ENCODE results near the gene GDPD1.

GRCh38 chr17:59180626-59181025 lies 39.7 kb upstream of the GDPD1 start:
- TF ChIP-seq CTCF (IDR thresholded peaks at IDR 0.05) = no peak
- no peak for TF ChIP-seq POLR2A (IDR thresholded peaks at IDR 0.05)
